Loucy (cell line): ENCODE measurements around the gene C15orf39.
"Not testable (repeated sequence)": the region's sequence is repeated elsewhere in the genome, so short reads cannot be mapped to it uniquely, and the experiment has no call there.

Source experiments
- H2AFZ ChIP-seq: fragments of 200-600 bp; sonication (generic); 2 replicates; pipeline ENCODE4 v1.6.0; 2016; ENCODE audit warnings: antibody characterized with exemption, mild to moderate bottlenecking, low read length, moderate library complexity
- H3F3A ChIP-seq: fragments of 200-600 bp; 2 replicates; pipeline ENCODE4 v1.6.0; 2016; ENCODE audit warnings: antibody characterized with exemption, low read depth, mild to moderate bottlenecking
- H3K27me3 ChIP-seq: fragments of 200-600 bp; sonication (generic); 2 replicates; pipeline ENCODE4 v1.6.1; 2014; ENCODE audit warnings: low read length, mild to moderate bottlenecking; ENCODE audit not compliant: insufficient read depth, poor library complexity, severe bottlenecking
- H3K36me3 ChIP-seq: fragments of 200-600 bp; sonication (generic); 2 replicates; pipeline ENCODE4 v1.6.1; 2016; ENCODE audit warnings: low read length; ENCODE audit not compliant: insufficient read depth
- H3K4me1 ChIP-seq: fragments of 200-600 bp; sonication (generic); 2 replicates; pipeline ENCODE4 v1.5.1; 2014; ENCODE audit warnings: low read length, mild to moderate bottlenecking; ENCODE audit not compliant: insufficient read depth, poor library complexity, severe bottlenecking
- H3K4me2 ChIP-seq: fragments of 200-600 bp; sonication (generic); 2 replicates; pipeline ENCODE4 v1.6.0; 2014; ENCODE audit warnings: antibody characterized with exemption, low read length, low read depth, mild to moderate bottlenecking; ENCODE audit not compliant: poor library complexity, severe bottlenecking
- H3K4me3 ChIP-seq: fragments of 200-600 bp; sonication (generic); 2 replicates; pipeline ENCODE4 v1.5.1; 2014; ENCODE audit warnings: low read length, mild to moderate bottlenecking, mixed read lengths; ENCODE audit not compliant: poor library complexity, severe bottlenecking
- H3K79me2 ChIP-seq: fragments of 200-600 bp; sonication (generic); 2 replicates; pipeline ENCODE4 v1.6.1; 2014; ENCODE audit warnings: low read length; ENCODE audit not compliant: insufficient read depth
- H3K9ac ChIP-seq: fragments of 200-600 bp; sonication (generic); 2 replicates; pipeline ENCODE4 v1.6.0; 2014; ENCODE audit warnings: mild to moderate bottlenecking, low read depth, low read length, moderate library complexity; ENCODE audit not compliant: poor library complexity, severe bottlenecking
- H3K9me2 ChIP-seq: fragments of 200-600 bp; sonication (generic); replicated peaks from 2 replicates; pipeline ENCODE4 v1.6.1; 2016; ENCODE audit warnings: low read depth, low read length, mixed read lengths
- H3K9me3 ChIP-seq: fragments of 200-600 bp; sonication (generic); 2 replicates; pipeline ENCODE4 v1.6.1; 2014; ENCODE audit warnings: mild to moderate bottlenecking, antibody characterized with exemption, low read length, low read depth; ENCODE audit not compliant: insufficient read depth
- H4K20me1 ChIP-seq: fragments of 200-600 bp; sonication (generic); 2 replicates; pipeline ENCODE4 v1.6.0; 2014; ENCODE audit warnings: antibody characterized with exemption, low read length, mild to moderate bottlenecking; ENCODE audit not compliant: insufficient read depth, poor library complexity, severe bottlenecking
- CTCF ChIP-seq: fragments of 200-600 bp; sonication (generic); conservative IDR thresholded peaks from 2 replicates; pipeline ENCODE4 v1.5.1; 2014; ENCODE audit warnings: mild to moderate bottlenecking, antibody characterized with exemption, low read length
- EZH2phosphoT487 ChIP-seq: fragments of 200-600 bp; IDR thresholded peaks from 2 replicates; pipeline ENCODE4 v1.6.1; 2018; ENCODE audit warnings: antibody characterized with exemption, mild to moderate bottlenecking, moderate library complexity, borderline replicate concordance

The C15orf39 gene

GRCh38 chr15:75214293-75215096, 12.8 kb downstream of the C15orf39 start:
- Histone ChIP-seq H3K4me1 (peaks cover 29% of the 10 kb centered on the region), H3K4me2 (no peak overlapping the region), H3K9me3 (no peaks in the 10 kb centered on the region), H3K9ac (no peak overlapping the region), H3K79me2 (peaks cover 49% of the 10 kb centered on the region), H3K36me3 (peaks cover 49% of the 10 kb centered on the region), H3K9me2 (no peaks in the 10 kb centered on the region), H3K4me3 (no peak overlapping the region), H3F3A (no peaks in the 10 kb centered on the region), H3K27me3 (no peaks in the 10 kb centered on the region), H2AFZ (no peak overlapping the region), H4K20me1 (peaks cover 64% of the 10 kb centered on the region)
- TF ChIP-seq EZH2phosphoT487 = no peak
- no peak for TF ChIP-seq CTCF

GRCh38 chr15:75215107-75216004, 13.7 kb downstream of the C15orf39 start:
- Histone ChIP-seq H3K9me2 (no peaks in the 10 kb centered on the region), H3K4me3 (no peak overlapping the region), H3K4me1 (peaks cover 20% of the 10 kb centered on the region), H3K27me3 (no peaks in the 10 kb centered on the region), H3K79me2 (peaks cover 41% of the 10 kb centered on the region), H3K4me2 (no peak overlapping the region), H3K9me3 (no peaks in the 10 kb centered on the region), H4K20me1 (peaks cover 55% of the 10 kb centered on the region), H3K36me3 (peaks cover 40% of the 10 kb centered on the region), H2AFZ (no peak overlapping the region), H3K9ac (no peak overlapping the region), H3F3A (no peaks in the 10 kb centered on the region)
- TF ChIP-seq CTCF (no peak), EZH2phosphoT487 (no peak)

- Histone ChIP-seq H3K27me3 (no peaks in the 10 kb centered on the region), H3K4me1 (peaks cover 9% of the 10 kb centered on the region), H3K9ac (no peak overlapping the region), H3K79me2 (peaks cover 24% of the 10 kb centered on the region), H4K20me1 (peaks cover 38% of the 10 kb centered on the region), H3K4me3 (no peak overlapping the region), H2AFZ (no peak overlapping the region), H3K9me3 (no peaks in the 10 kb centered on the region), H3K4me2 (no peak overlapping the region), H3K9me2 (no peaks in the 10 kb centered on the region), H3F3A (no peaks in the 10 kb centered on the region), H3K36me3 (peaks cover 24% of the 10 kb centered on the region)
- TF ChIP-seq CTCF = no peak
- TF ChIP-seq EZH2phosphoT487 = no peak
Measured at GRCh38 chr15:75217012-75217411, 15.3 kb downstream of the C15orf39 start.

GRCh38 chr15:75217574-75217973, 15.9 kb downstream of the C15orf39 start:
- Histone ChIP-seq H4K20me1 (peaks cover 33% of the 10 kb centered on the region), H3K36me3 (peaks cover 18% of the 10 kb centered on the region)

GRCh38 chr15:75219507-75219929, 17.8 kb downstream of the C15orf39 start:
- not testable (repeated sequence) for H3K9ac ChIP-seq, H3F3A ChIP-seq, H3K4me1 ChIP-seq, H3K79me2 ChIP-seq, H3K4me3 ChIP-seq, H3K9me2 ChIP-seq, H3K4me2 ChIP-seq, H3K36me3 ChIP-seq, H3K9me3 ChIP-seq, H2AFZ ChIP-seq, H3K27me3 ChIP-seq
- H4K20me1 ChIP-seq = peaks cover 14% of the 10 kb centered on the region

More at GRCh38 chr15:75217574-75217973, 15.9 kb downstream of the C15orf39 start:
- not testable (repeated sequence) for H3K9me2 ChIP-seq, H2AFZ ChIP-seq, H3F3A ChIP-seq, H3K4me1 ChIP-seq, H3K27me3 ChIP-seq, H3K4me3 ChIP-seq, H3K9me3 ChIP-seq, H3K9ac ChIP-seq, H3K4me2 ChIP-seq
- H3K79me2 ChIP-seq = peaks cover 19% of the 10 kb centered on the region
